ENCODE data around the gene MICOS13. TPM values are rescaled to one million over a fixed set of nuclear protein-coding genes. Genes with fewer than 3 reads are reported as not detected.

Gene MICOS13
- total RNA-seq, 1 donor, result 27.5 TPM

GRCh38 chr19:5632241-5632612, 48.1 kb downstream of the MICOS13 start:
- no peak for DNase-seq (ENCODE audit: low read depth in 2 of 3, low spot score in 2 of 3)

- no peak for DNase-seq (ENCODE audit: low read depth in 2 of 3, low spot score in 2 of 3)
These were observed 48.6 kb downstream of the MICOS13 start for GRCh38 chr19:5631567-5632240.

- DNase-seq (ENCODE audit: low read depth in 2 of 3, low spot score in 2 of 3), result peak in 2 of 3 donors; percentile 51 to 81
These were observed 51.3 kb downstream of the MICOS13 start for GRCh38 chr19:5628919-5629481.

GRCh38 chr19:5628461-5628860, 51.9 kb downstream of the MICOS13 start:
- no peak for DNase-seq (ENCODE audit: low read depth in 2 of 3, low spot score in 2 of 3)

Other genes starting within 250 kb of the MICOS13 start
- not detected for gene ZNRF4, start 225.1 kb downstream of the MICOS13 start, total RNA-seq
- gene TINCR, start 112.6 kb downstream of the MICOS13 start, total RNA-seq, result 0.27 TPM
- 52.0 TPM for gene SAFB2, start 57.7 kb downstream of the MICOS13 start, total RNA-seq
- 101 TPM for gene SAFB, start 57.4 kb downstream of the MICOS13 start, total RNA-seq
- 8.1 TPM for gene HSD11B1L, start 511 bp upstream of the MICOS13 start, total RNA-seq
- gene RPL36, start 9.8 kb upstream of the MICOS13 start, total RNA-seq, result 801 TPM
- 78.6 TPM for gene LONP1, start 39.6 kb upstream of the MICOS13 start, total RNA-seq
- gene CATSPERD, start 40.1 kb upstream of the MICOS13 start, total RNA-seq, result not detected
- 2.2 TPM for gene PRR22, start 104.2 kb upstream of the MICOS13 start, total RNA-seq
- gene DUS3L, start 110.6 kb upstream of the MICOS13 start, total RNA-seq, result 98.0 TPM
- gene NRTN, start 124.6 kb upstream of the MICOS13 start, total RNA-seq, result 0.54 TPM
- gene FUT6, start 159.2 kb upstream of the MICOS13 start, total RNA-seq, result 2.4 TPM
- gene FUT3, start 170.9 kb upstream of the MICOS13 start, total RNA-seq, result under 0.01 TPM
- gene FUT5, start 190.0 kb upstream of the MICOS13 start, total RNA-seq, result 0.54 TPM
- 283 TPM for gene NDUFA11, start 223.3 kb upstream of the MICOS13 start, total RNA-seq
- 25.3 TPM for gene VMAC, start 224.4 kb upstream of the MICOS13 start, total RNA-seq
- gene CAPS, start 233.7 kb upstream of the MICOS13 start, total RNA-seq, result 11.3 TPM

Measured in hematopoietic multipotent progenitor cell (in vitro differentiated cells).